ENCODE data around the gene PITPNC1. TPM values are rescaled to one million over a fixed set of nuclear protein-coding genes. Genes with fewer than 3 reads are reported as not detected.
A peak's percentile ranks its signal among the peaks of the same experiment; 100 is the strongest.

Gene PITPNC1
- total and polyA plus RNA-seq, 5 experiments from 2014 or later: 119 to 159 (median 128) TPM

GRCh38 chr17:67613961-67614360 lies 236.9 kb downstream of the PITPNC1 start:
- Mint-ChIP-seq H3K27me3 (no peaks in the 10 kb centered on the region), H3K4me1 (peaks cover 14 to 46% (median 27%) of the 10 kb centered on the region in 4 donors), H3K9me3 (no peaks in the 10 kb centered on the region), H3K27ac (peak overlapping the region in 6 of 10 donors; percentile 40 to 87 (median 72)), H3K4me3 (no peak overlapping the region), H3K36me3 (peaks cover 0 to 40% (median 0%) of the 10 kb centered on the region in 3 donors)
- ATAC-seq: no peak
- POLR2A ChIA-PET: interaction anchor here (0.8 kb wide), 1 partner anchor 15 kb away, joined by 4 read pairs; no protein-coding TSS in a partner anchor
- no peak for DNase-seq

GRCh38 chr17:67615011-67615561 lies 238.0 kb downstream of the PITPNC1 start:
- ATAC-seq (no peak), DNase-seq (no peak)
- H3K27ac Mint-ChIP-seq: peak overlapping the region in 3 of 10 donors; percentile 21 to 67 (median 28)
- H3K27me3 Mint-ChIP-seq: no peaks in the 10 kb centered on the region
- POLR2A ChIA-PET: no interaction called here
- H3K9me3 Mint-ChIP-seq: no peaks in the 10 kb centered on the region
- H3K36me3 Mint-ChIP-seq: peaks cover 0 to 40% (median 0%) of the 10 kb centered on the region in 3 donors
- no peak overlapping the region for H3K4me3 Mint-ChIP-seq
- peaks cover 12 to 41% (median 25%) of the 10 kb centered on the region in 4 donors for H3K4me1 Mint-ChIP-seq

- no peak for DNase-seq
- Mint-ChIP-seq H3K9me3 (no peaks in the 10 kb centered on the region), H3K4me1 (peaks cover 11 to 42% (median 27%) of the 10 kb centered on the region in 4 donors), H3K36me3 (peaks cover 0 to 40% (median 2%) of the 10 kb centered on the region in 3 donors), H3K27me3 (no peaks in the 10 kb centered on the region), H3K4me3 (no peak overlapping the region), H3K27ac (peak overlapping the region in 5 of 10 donors; percentile 14 to 82 (median 28))
- POLR2A ChIA-PET: interaction anchor here (0.6 kb wide), 1 partner anchor 177 kb away, joined by 4 read pairs; no protein-coding TSS in a partner anchor
- no peak for ATAC-seq
Measured at GRCh38 chr17:67615736-67616135, 238.7 kb downstream of the PITPNC1 start.

- H3K9me3 Mint-ChIP-seq: no peaks in the 10 kb centered on the region
- no peaks in the 10 kb centered on the region for H3K27me3 Mint-ChIP-seq
- POLR2A ChIA-PET: no interaction called here
- DNase-seq (no peak), ATAC-seq (no peak)
- H3K4me1 Mint-ChIP-seq: peaks cover 4 to 35% (median 20%) of the 10 kb centered on the region in 4 donors
- peaks cover 0 to 39% (median 2%) of the 10 kb centered on the region in 3 donors for H3K36me3 Mint-ChIP-seq
- H3K27ac Mint-ChIP-seq: peak overlapping the region in 4 of 10 donors; percentile 11 to 83 (median 64)
- no peak overlapping the region for H3K4me3 Mint-ChIP-seq
Measured at GRCh38 chr17:67617304-67617899, 240.3 kb downstream of the PITPNC1 start.

GRCh38 chr17:67619555-67619954 lies 242.5 kb downstream of the PITPNC1 start:
- DNase-seq: no peak
- no peaks in the 10 kb centered on the region for H3K9me3 Mint-ChIP-seq
- no peak overlapping the region for H3K4me3 Mint-ChIP-seq
- no peaks in the 10 kb centered on the region for H3K27me3 Mint-ChIP-seq
- POLR2A ChIA-PET: no interaction called here
- peak overlapping the region in 5 of 10 donors; percentile 61 to 87 (median 67) for H3K27ac Mint-ChIP-seq
- no peak for ATAC-seq
- H3K4me1 Mint-ChIP-seq: peaks cover 1 to 24% (median 17%) of the 10 kb centered on the region in 4 donors
- H3K36me3 Mint-ChIP-seq: peaks cover 0 to 47% (median 2%) of the 10 kb centered on the region in 3 donors

- Mint-ChIP-seq H3K27ac (peak overlapping the region in 6 of 10 donors; percentile 51 to 87 (median 70)), H3K9me3 (no peaks in the 10 kb centered on the region), H3K27me3 (no peaks in the 10 kb centered on the region), H3K4me1 (peaks cover 1 to 24% (median 17%) of the 10 kb centered on the region in 4 donors), H3K4me3 (no peak overlapping the region), H3K36me3 (peaks cover 0 to 50% (median 2%) of the 10 kb centered on the region in 3 donors)
- DNase-seq (no peak), ATAC-seq (no peak)
- POLR2A ChIA-PET: interaction anchor here (0.6 kb wide), 1 partner anchor 12 kb away, joined by 6 read pairs; no protein-coding TSS in a partner anchor
Measured at GRCh38 chr17:67620088-67620487, 243.0 kb downstream of the PITPNC1 start.

- no peak for ATAC-seq
- Mint-ChIP-seq H3K9me3 (no peaks in the 10 kb centered on the region), H3K4me3 (no peak overlapping the region), H3K4me1 (peaks cover 1 to 24% (median 18%) of the 10 kb centered on the region in 4 donors), H3K27ac (peak overlapping the region in 3 of 10 donors; percentile 51 to 83 (median 75)), H3K36me3 (peaks cover 0 to 49% (median 2%) of the 10 kb centered on the region in 3 donors), H3K27me3 (no peaks in the 10 kb centered on the region)
- POLR2A ChIA-PET: no interaction called here
- no peak for DNase-seq
Measured at GRCh38 chr17:67620636-67621035, 243.6 kb downstream of the PITPNC1 start.

- POLR2A ChIA-PET: interaction anchor here (1.2 kb wide), 1 partner anchor 248 kb away, joined by 3 read pairs; no protein-coding TSS in a partner anchor
- Mint-ChIP-seq H3K9me3 (no peaks in the 10 kb centered on the region), H3K4me3 (no peak overlapping the region), H3K27me3 (no peaks in the 10 kb centered on the region), H3K36me3 (peaks cover 0 to 54% (median 7%) of the 10 kb centered on the region in 3 donors), H3K27ac (peak overlapping the region in 4 of 10 donors; percentile 42 to 80 (median 48)), H3K4me1 (peaks cover 3 to 19% (median 12%) of the 10 kb centered on the region in 4 donors)
- DNase-seq: no peak
- no peak for ATAC-seq
Measured at GRCh38 chr17:67623767-67624166, 246.7 kb downstream of the PITPNC1 start.

GRCh38 chr17:67624886-67625656 lies 248.0 kb downstream of the PITPNC1 start:
- Mint-ChIP-seq H3K36me3 (peaks cover 0 to 48% (median 7%) of the 10 kb centered on the region in 3 donors), H3K4me3 (no peak overlapping the region), H3K27me3 (no peaks in the 10 kb centered on the region), H3K27ac (peak overlapping the region in 5 of 10 donors; percentile 7 to 80 (median 59)), H3K9me3 (no peaks in the 10 kb centered on the region), H3K4me1 (peaks cover 3 to 26% (median 15%) of the 10 kb centered on the region in 4 donors)
- DNase-seq: no peak
- ATAC-seq: no peak
- POLR2A ChIA-PET: interaction anchor here (0.6 kb wide), 1 partner anchor 128 kb away, joined by 4 read pairs; no protein-coding TSS in a partner anchor

GRCh38 chr17:67625971-67626370 lies 248.9 kb downstream of the PITPNC1 start:
- DNase-seq (no peak), ATAC-seq (no peak)
- H3K36me3 Mint-ChIP-seq: peaks cover 0 to 44% (median 5%) of the 10 kb centered on the region in 3 donors
- H3K27ac Mint-ChIP-seq: peak overlapping the region in 1 of 10 donors; percentile 67
- H3K4me3 Mint-ChIP-seq: no peak overlapping the region
- no peaks in the 10 kb centered on the region for H3K9me3 Mint-ChIP-seq
- H3K4me1 Mint-ChIP-seq: peaks cover 3 to 21% (median 13%) of the 10 kb centered on the region in 4 donors
- POLR2A ChIA-PET: no interaction called here
- H3K27me3 Mint-ChIP-seq: no peaks in the 10 kb centered on the region

GRCh38 chr17:67628580-67629013 lies 251.5 kb downstream of the PITPNC1 start:
- no peaks in the 10 kb centered on the region for H3K9me3 Mint-ChIP-seq
- H3K4me3 Mint-ChIP-seq: peak overlapping the region in 1 of 10 donors; percentile 29
- H3K27ac Mint-ChIP-seq: peak overlapping the region in 8 of 10 donors; percentile 18 to 83 (median 48)
- POLR2A ChIA-PET: interaction anchor here (0.8 kb wide), 1 partner anchor 14 kb away, joined by 4 read pairs; no protein-coding TSS in a partner anchor
- peaks cover 4 to 58% (median 9%) of the 10 kb centered on the region in 3 donors for H3K36me3 Mint-ChIP-seq
- ATAC-seq (peak; percentile 23 to 45), DNase-seq (peak in 2 of 10 donors; percentile 11)
- H3K27me3 Mint-ChIP-seq: no peaks in the 10 kb centered on the region
- H3K4me1 Mint-ChIP-seq: peaks cover 6 to 21% (median 16%) of the 10 kb centered on the region in 4 donors

- POLR2A ChIA-PET: interaction anchor here (1.0 kb wide), 1 partner anchor 253 kb away, joined by 3 read pairs; no protein-coding TSS in a partner anchor
- Mint-ChIP-seq H3K27ac (peak overlapping the region in 4 of 10 donors; percentile 3 to 50 (median 38)), H3K27me3 (no peaks in the 10 kb centered on the region), H3K36me3 (peaks cover 4 to 58% (median 14%) of the 10 kb centered on the region in 3 donors), H3K9me3 (no peaks in the 10 kb centered on the region), H3K4me3 (no peak overlapping the region), H3K4me1 (peaks cover 5 to 21% (median 14%) of the 10 kb centered on the region in 4 donors)
- DNase-seq: peak in 4 of 10 donors; percentile 7 to 36 (median 16)
- peak; percentile 41 to 60 for ATAC-seq
Measured at GRCh38 chr17:67629971-67630320, 252.9 kb downstream of the PITPNC1 start.
